Measurements from ENCODE around the gene SCRN1.

The SCRN1 gene

DNA sequence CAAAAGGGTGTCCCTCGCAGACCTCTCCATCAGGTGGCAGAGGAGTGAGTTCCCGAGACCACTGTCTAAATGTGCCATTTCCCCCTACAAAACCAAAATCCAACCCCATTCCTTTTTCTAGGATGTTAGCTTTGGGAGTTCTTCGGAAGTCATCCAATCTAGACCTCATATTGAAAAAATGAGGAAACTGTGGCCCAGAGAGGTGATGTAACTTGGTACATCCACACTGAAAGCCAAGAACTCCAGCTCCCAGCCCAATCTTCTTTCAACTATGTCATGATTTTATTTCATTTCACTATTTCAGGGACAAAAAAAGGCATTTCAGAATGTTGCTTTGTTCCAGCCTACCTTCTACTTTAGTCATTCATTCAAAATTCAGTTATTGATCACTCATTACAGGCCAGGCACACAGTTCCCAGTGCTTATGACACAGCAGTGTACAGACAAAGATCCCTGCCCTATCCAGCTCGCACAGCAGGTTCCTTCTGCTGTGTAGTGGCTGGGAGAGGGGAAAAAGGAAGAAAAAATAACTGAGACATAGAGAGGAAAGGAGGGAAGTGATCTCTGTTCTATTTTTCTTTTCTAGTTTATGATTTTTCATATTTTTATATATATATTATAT, 35.8 kb downstream of the SCRN1 start:
- WGBS, 2 experiments (ENCODE audit: insufficient coverage in 2 of 2): 80% methylated on average over 1 of the region's 4 CpGs; no CpG with 5 or more reads in 1 of the 2 experiments
- H3K36me3 ChIP-seq (ENCODE audit: control insufficient read depth, insufficient read depth, low read length): peaks cover 85% of the 10 kb centered on the region
- H3K4me1 ChIP-seq (ENCODE audit: control insufficient read depth, insufficient read depth, low read length, poor library complexity, severe bottlenecking): peaks cover 12% of the 10 kb centered on the region
- no peaks in the 10 kb centered on the region for H3K9me3 ChIP-seq (ENCODE audit: control insufficient read depth, low read length)
- no peak overlapping the region for H3K27ac ChIP-seq (ENCODE audit: low read depth, low read length, severe bottlenecking)
- no peak overlapping the region for H3K4me3 ChIP-seq (ENCODE audit: extremely low read depth, insufficient read depth, low read length, poor library complexity, severe bottlenecking)

DNA sequence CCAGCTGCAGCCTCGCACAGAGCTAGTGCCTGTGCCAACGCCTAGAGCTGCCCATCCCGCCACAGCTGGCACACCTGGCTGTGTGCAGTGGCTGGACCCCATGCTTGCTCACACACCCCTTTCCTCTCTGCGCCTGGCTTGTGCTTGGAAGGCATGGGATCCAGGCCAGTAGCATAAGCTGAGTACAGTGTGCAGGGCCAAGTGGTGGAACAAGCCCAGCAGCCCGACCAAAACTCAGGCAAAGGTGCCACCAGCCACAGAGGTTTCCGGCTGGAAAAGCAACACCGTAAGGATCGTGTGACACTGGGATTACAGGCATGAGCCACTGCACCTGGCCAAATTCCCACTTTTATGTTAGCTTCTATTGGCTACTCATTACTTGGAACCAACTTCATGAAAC, 38.4 kb downstream of the SCRN1 start:
- H3K36me3 ChIP-seq (ENCODE audit: control insufficient read depth, insufficient read depth, low read length): peaks cover 97% of the 10 kb centered on the region
- H3K9me3 ChIP-seq (ENCODE audit: control insufficient read depth, low read length): no peaks in the 10 kb centered on the region
- no peaks in the 10 kb centered on the region for H3K4me1 ChIP-seq (ENCODE audit: control insufficient read depth, insufficient read depth, low read length, poor library complexity, severe bottlenecking)
- WGBS, 2 experiments (ENCODE audit: insufficient coverage in 2 of 2): 96 to 99% methylated on average over 7 to 8 of the region's 8 CpGs
- no peak overlapping the region for H3K4me3 ChIP-seq (ENCODE audit: extremely low read depth, insufficient read depth, low read length, poor library complexity, severe bottlenecking)
- H3K27ac ChIP-seq (ENCODE audit: low read depth, low read length, severe bottlenecking): no peak overlapping the region

DNA sequence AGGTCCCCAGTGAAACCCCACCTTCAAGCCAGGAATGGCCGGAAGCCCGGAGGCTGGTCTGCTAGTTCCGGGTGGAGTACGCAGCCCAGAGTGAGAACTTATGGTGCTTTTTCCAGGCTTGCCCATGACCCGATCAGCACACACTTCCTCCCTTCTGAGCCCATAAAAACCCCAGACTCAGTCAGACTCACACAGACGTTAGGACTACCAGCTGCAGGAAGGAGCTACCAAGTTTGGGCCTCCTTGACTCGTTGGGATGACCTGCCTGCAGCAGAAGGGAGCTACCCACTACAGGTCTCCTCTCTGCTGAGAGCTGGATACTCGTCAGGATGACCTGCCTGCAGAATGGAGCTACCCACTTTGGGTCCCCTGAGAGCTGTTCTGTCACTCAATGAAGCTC, 39.1 kb downstream of the SCRN1 start:
- WGBS, 2 experiments (ENCODE audit: insufficient coverage in 2 of 2): 86 to 95% methylated on average over 3 to 8 of the region's 8 CpGs
- H3K4me3 ChIP-seq (ENCODE audit: extremely low read depth, insufficient read depth, low read length, poor library complexity, severe bottlenecking): no peak overlapping the region

DNA sequence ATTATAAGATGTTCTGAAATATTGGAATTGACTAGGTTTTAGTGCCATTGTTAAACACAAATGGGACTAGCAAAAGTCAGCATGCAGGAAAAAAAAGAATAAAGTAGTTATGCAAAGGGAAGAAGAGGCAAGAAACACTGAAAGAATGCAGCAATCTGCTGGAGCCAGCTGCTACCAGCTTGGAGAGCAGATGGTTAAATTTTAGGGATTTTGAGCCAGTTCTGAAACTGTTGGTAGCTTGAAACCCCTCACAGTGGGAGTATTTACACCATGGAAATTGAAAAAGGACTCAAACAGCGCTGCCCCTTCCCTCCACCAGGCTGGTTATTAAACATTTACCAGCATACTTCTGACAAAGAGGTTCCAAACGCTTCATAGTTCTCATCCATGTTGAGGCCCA, 41.0 kb downstream of the SCRN1 start:
- H3K4me3 ChIP-seq (ENCODE audit: extremely low read depth, insufficient read depth, low read length, poor library complexity, severe bottlenecking): no peak overlapping the region
- no peak overlapping the region for H3K27ac ChIP-seq (ENCODE audit: low read depth, low read length, severe bottlenecking)
- H3K4me1 ChIP-seq (ENCODE audit: control insufficient read depth, insufficient read depth, low read length, poor library complexity, severe bottlenecking): no peaks in the 10 kb centered on the region
- H3K9me3 ChIP-seq (ENCODE audit: control insufficient read depth, low read length): no peaks in the 10 kb centered on the region
- H3K36me3 ChIP-seq (ENCODE audit: control insufficient read depth, insufficient read depth, low read length): peaks cover 97% of the 10 kb centered on the region
- 90 to 93% methylated on average over 1 to 2 of the region's 2 CpGs for WGBS, 2 experiments (ENCODE audit: insufficient coverage in 2 of 2)

More for the DNA sequence above, 39.1 kb downstream of the SCRN1 start:
- Histone ChIP-seq H3K36me3 (ENCODE audit: control insufficient read depth, insufficient read depth, low read length) (peaks cover 97% of the 10 kb centered on the region), H3K9me3 (ENCODE audit: control insufficient read depth, low read length) (no peaks in the 10 kb centered on the region), H3K4me1 (ENCODE audit: control insufficient read depth, insufficient read depth, low read length, poor library complexity, severe bottlenecking) (no peaks in the 10 kb centered on the region), H3K27ac (ENCODE audit: low read depth, low read length, severe bottlenecking) (no peak overlapping the region)

DNA sequence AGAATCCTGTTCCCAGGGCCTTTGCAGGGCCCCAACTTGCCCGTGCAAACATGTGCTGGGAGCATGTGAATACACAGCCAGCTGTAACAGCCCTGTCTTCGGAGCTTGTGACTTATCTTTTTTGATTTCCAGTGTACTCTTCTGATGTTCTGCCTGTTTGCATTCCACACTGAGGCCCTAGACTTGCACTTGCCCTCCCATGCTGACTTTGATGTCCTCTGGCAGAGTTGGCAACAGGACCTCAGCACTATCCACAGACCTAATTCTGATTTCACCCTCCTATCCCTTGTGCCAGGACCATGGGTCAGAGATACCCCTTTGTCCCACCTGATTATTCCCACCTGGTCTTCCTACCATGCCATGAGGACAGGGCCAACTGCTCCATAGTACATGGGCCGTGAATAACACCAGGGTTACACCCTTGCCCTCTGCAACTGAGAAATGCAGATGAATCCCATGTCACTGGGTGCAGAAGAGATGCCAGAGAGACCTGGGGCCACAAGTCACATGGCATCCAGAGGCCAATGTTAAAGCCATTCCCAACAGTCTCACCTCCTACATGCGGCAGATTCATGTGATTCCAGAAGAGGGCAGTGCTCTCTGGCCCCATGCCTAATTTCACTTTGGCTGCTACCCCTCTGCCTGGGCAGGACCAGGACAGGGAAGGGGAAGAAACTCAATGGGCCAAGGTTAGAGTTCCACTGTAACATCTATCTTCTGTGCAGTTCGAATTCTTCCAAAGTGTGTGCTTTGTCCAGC, 43.0 kb downstream of the SCRN1 start:
- Histone ChIP-seq H3K4me1 (ENCODE audit: control insufficient read depth, insufficient read depth, low read length, poor library complexity, severe bottlenecking) (no peaks in the 10 kb centered on the region), H3K36me3 (ENCODE audit: control insufficient read depth, insufficient read depth, low read length) (peaks cover 98% of the 10 kb centered on the region), H3K27ac (ENCODE audit: low read depth, low read length, severe bottlenecking) (no peak overlapping the region), H3K4me3 (ENCODE audit: extremely low read depth, insufficient read depth, low read length, poor library complexity, severe bottlenecking) (no peak overlapping the region), H3K9me3 (ENCODE audit: control insufficient read depth, low read length) (no peaks in the 10 kb centered on the region)
- 86 to 94% methylated on average over 4 to 5 of the region's 5 CpGs for WGBS, 2 experiments (ENCODE audit: insufficient coverage in 2 of 2)

DNA sequence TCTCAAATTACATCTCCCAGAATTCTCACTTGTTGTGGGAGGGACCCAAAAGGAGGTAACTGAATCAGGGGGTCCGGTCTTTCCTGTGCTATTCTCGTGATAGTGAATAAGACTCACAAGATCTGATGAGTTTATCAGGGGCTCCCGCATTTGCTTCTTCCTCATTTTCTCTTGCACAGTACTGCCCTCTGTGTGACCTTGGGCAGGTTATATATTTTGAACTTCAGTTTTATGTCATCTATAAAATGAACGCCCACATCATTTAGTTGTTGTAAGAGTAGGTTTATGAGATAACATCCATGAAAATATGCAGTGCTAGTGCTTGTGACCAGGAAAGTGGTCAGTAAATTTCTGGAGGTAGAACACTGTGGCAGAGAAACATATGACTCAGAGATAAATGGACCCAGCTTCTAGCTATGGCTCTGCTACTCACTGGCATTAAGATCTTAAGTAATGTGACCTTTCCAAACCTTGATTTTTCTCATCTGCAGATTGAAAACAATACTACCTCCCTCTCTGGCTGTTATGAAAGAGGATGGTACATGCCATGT, 44.3 kb downstream of the SCRN1 start:
- no peaks in the 10 kb centered on the region for H3K4me1 ChIP-seq (ENCODE audit: control insufficient read depth, insufficient read depth, low read length, poor library complexity, severe bottlenecking)
- H3K9me3 ChIP-seq (ENCODE audit: control insufficient read depth, low read length): no peaks in the 10 kb centered on the region
- H3K27ac ChIP-seq (ENCODE audit: low read depth, low read length, severe bottlenecking): no peak overlapping the region
- no CpG with 5 or more reads among the region's 4 CpGs for WGBS, 2 experiments (ENCODE audit: insufficient coverage in 2 of 2)
- H3K36me3 ChIP-seq (ENCODE audit: control insufficient read depth, insufficient read depth, low read length): peaks cover 98% of the 10 kb centered on the region
- no peak overlapping the region for H3K4me3 ChIP-seq (ENCODE audit: extremely low read depth, insufficient read depth, low read length, poor library complexity, severe bottlenecking)

DNA sequence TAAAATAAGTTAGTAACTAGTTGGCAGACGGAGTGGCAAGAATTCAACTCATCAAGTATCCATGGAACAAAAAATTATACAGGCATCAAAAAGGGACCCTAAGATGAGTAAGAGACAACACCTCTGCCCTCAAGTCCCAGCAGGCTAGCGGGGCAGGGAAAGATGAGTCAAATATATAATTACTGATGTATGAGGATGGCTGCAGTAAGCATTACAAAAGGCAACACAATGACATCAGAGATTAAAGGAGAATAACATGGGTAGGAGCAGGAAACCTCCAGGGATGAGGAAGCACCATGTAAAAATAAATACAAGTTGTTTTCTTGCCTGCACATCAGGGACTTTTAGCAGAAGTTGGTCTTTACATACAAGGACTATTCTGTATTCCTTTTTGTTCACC, 49.4 kb downstream of the SCRN1 start:
- no CpG with 5 or more reads among the region's 2 CpGs for WGBS, 2 experiments (ENCODE audit: insufficient coverage in 2 of 2)
- Histone ChIP-seq H3K36me3 (ENCODE audit: control insufficient read depth, insufficient read depth, low read length) (peaks cover 100% of the 10 kb centered on the region), H3K4me3 (ENCODE audit: extremely low read depth, insufficient read depth, low read length, poor library complexity, severe bottlenecking) (no peak overlapping the region), H3K4me1 (ENCODE audit: control insufficient read depth, insufficient read depth, low read length, poor library complexity, severe bottlenecking) (no peaks in the 10 kb centered on the region), H3K27ac (ENCODE audit: low read depth, low read length, severe bottlenecking) (no peak overlapping the region), H3K9me3 (ENCODE audit: control insufficient read depth, low read length) (no peaks in the 10 kb centered on the region)

DNA sequence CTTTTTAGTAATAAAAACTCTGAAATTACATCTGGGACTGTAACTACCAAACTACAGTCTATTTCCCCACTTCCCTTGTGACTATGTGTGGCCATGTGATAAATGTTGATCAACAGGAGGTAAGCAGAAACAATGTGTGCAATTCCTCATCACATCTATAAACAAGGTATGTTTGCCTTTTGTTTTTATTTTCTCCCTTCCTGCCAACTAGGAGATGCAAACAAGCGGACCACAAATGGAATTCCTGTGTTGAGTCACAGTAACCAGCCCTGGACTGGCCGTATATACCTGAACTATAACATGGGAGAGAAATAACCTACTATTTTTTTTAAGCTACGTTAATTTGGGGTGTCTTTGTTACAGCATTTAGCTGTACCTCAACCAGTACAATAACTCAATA, 52.5 kb downstream of the SCRN1 start:
- no peak overlapping the region for H3K4me3 ChIP-seq (ENCODE audit: extremely low read depth, insufficient read depth, low read length, poor library complexity, severe bottlenecking)
- no peaks in the 10 kb centered on the region for H3K9me3 ChIP-seq (ENCODE audit: control insufficient read depth, low read length)
- 92 to 100% methylated on average over 1 to 2 of the region's 3 CpGs for WGBS, 2 experiments (ENCODE audit: insufficient coverage in 2 of 2)
- no peak overlapping the region for H3K27ac ChIP-seq (ENCODE audit: low read depth, low read length, severe bottlenecking)
- peaks cover 98% of the 10 kb centered on the region for H3K36me3 ChIP-seq (ENCODE audit: control insufficient read depth, insufficient read depth, low read length)
- H3K4me1 ChIP-seq (ENCODE audit: control insufficient read depth, insufficient read depth, low read length, poor library complexity, severe bottlenecking): no peaks in the 10 kb centered on the region

DNA sequence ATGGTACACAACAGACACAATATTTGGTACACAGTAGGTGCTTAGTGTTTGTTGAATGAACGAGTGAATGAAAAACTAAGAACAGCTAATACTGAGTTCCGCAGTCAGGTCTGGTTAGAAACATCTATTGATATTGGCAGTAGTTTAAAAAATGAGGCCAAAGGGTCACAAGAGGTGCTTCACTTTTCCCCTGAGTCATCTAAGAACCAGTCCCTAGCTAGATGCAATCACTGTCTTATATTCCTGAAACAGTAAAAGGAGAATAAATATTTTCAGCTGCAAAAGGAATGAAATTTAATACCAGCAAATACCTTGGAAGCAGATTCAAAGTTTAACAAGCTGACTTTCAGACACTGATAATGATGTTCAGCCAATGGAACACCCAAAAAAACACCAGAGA, 54.5 kb downstream of the SCRN1 start:
- 83 to 100% methylated on average over 1 to 2 of the region's 2 CpGs for WGBS, 2 experiments (ENCODE audit: insufficient coverage in 2 of 2)
- H3K36me3 ChIP-seq (ENCODE audit: control insufficient read depth, insufficient read depth, low read length): peaks cover 98% of the 10 kb centered on the region
- H3K9me3 ChIP-seq (ENCODE audit: control insufficient read depth, low read length): no peaks in the 10 kb centered on the region
- no peak overlapping the region for H3K27ac ChIP-seq (ENCODE audit: low read depth, low read length, severe bottlenecking)
- H3K4me3 ChIP-seq (ENCODE audit: extremely low read depth, insufficient read depth, low read length, poor library complexity, severe bottlenecking): no peak overlapping the region
- H3K4me1 ChIP-seq (ENCODE audit: control insufficient read depth, insufficient read depth, low read length, poor library complexity, severe bottlenecking): no peaks in the 10 kb centered on the region

DNA sequence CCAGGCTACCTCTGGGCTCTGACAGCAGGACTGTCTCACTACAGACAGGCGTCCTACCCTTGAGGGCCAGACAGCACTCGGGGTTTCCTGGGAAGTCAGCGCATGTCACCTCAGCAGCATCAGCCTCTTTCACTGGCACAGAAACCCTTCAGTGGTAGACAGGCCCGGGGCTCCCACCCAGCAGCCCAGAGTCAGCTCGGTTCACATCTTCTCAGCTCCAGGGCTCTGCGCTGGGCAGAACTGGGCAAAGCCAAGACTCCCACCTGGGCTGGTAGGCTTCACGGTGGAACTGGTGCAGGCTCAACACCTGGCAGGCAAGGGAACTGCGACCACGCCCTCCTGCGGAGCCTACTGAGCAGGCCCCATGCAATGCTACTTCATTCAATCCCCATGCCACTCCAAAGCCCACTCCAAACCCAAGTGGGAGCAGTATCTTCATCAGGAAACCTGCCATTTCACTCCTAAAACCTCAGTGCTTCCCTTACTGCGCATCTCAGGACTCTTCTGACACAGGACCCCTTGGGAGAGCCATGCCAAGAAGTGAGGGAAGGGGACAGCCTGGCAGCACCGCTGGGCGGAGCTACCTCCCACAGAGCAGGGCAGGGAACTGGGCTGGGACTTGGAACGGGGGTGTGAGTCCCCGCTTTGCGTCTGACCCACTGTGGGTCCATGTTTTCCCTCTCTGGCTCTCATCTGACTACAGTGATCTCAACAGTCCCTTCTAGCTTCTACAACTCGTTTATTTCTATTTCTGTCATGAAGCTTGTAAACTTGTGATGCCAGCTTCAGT, 60.4 kb downstream of the SCRN1 start:
- H3K27ac ChIP-seq (ENCODE audit: low read depth, low read length, severe bottlenecking): no peak overlapping the region
- no peaks in the 10 kb centered on the region for H3K9me3 ChIP-seq (ENCODE audit: control insufficient read depth, low read length)
- H3K36me3 ChIP-seq (ENCODE audit: control insufficient read depth, insufficient read depth, low read length): peaks cover 88% of the 10 kb centered on the region
- no peaks in the 10 kb centered on the region for H3K4me1 ChIP-seq (ENCODE audit: control insufficient read depth, insufficient read depth, low read length, poor library complexity, severe bottlenecking)
- WGBS, 2 experiments (ENCODE audit: insufficient coverage in 2 of 2): 89 to 90% methylated on average over 13 to 17 of the region's 17 CpGs
- H3K4me3 ChIP-seq (ENCODE audit: extremely low read depth, insufficient read depth, low read length, poor library complexity, severe bottlenecking): no peak overlapping the region
